Measurements from ENCODE around the gene RAB11FIP5.

GRCh38 chr2:73088703-73089102 is 24.0 kb downstream of the RAB11FIP5 start:
- TF ChIP-seq CTCF (conservative IDR thresholded peaks at IDR 0.05; ENCODE audit: low read depth, low read length) (no peak), EZH2 (IDR thresholded peaks at IDR 0.05; ENCODE audit: low read length, unreplicated experiment) (no peak), EZH2phosphoT487 (IDR thresholded peaks at IDR 0.05; ENCODE audit: borderline replicate concordance, low read length) (no peak)

All from PC-3 (cell line).